WTC11 (cell line): ENCODE results near the gene LRSAM1. TPM values are rescaled to one million over a fixed set of nuclear protein-coding genes. Genes with fewer than 3 reads are reported as not detected.
A peak's percentile ranks its signal among the peaks of the same experiment; 100 is the strongest.

Source experiments
- ATAC-seq: fragments of 200-7000 bp; cut with Tn5 transposase; 2 replicates; pipeline ENCODE4 v1.10.0; 2021; ENCODE audit warnings: mild to moderate bottlenecking, moderate library complexity
- CTCF ChIA-PET: fragments of 300-600 bp; sonication (Branson Sonifier 250); formaldehyde crosslinking; loops from one replicate; lab custom pipeline; 2021; ENCODE audit warnings: antibody characterized with exemption; lab: Charles Lee
- POLR2A ChIA-PET: fragments of 350-600 bp; sonication (Branson Sonifier 250); formaldehyde crosslinking; loops from one replicate; lab custom pipeline; 2021; ENCODE audit warnings: antibody characterized with exemption; lab: Charles Lee
- DNase-seq: peaks from one replicate; pipeline ENCODE4 v3.0.0; 2021; ENCODE audit warnings: low spot score
- H3K27ac Mint-ChIP-seq: 2 replicates; pipeline ENCODE4 v1.8.0; 2021; ENCODE audit warnings: mixed read lengths
- H3K27me3 Mint-ChIP-seq: 2 replicates; pipeline ENCODE4 v1.8.0; 2021; ENCODE audit warnings: low read depth, mild to moderate bottlenecking, moderate library complexity, mixed read lengths
- H3K36me3 Mint-ChIP-seq: 2 replicates; pipeline ENCODE4 v1.8.0; 2021; ENCODE audit warnings: mixed read lengths
- H3K4me1 Mint-ChIP-seq: 2 replicates; pipeline ENCODE4 v1.8.0; 2022; ENCODE audit warnings: mixed read lengths
- H3K4me3 Mint-ChIP-seq: 2 replicates; pipeline ENCODE4 v1.8.0; 2021; ENCODE audit warnings: mild to moderate bottlenecking, moderate library complexity, mixed read lengths
- H3K9me3 Mint-ChIP-seq: 2 replicates; pipeline ENCODE4 v1.8.0; 2021; ENCODE audit warnings: mixed read lengths
- CBFB ChIP-seq: sonication (generic); formaldehyde crosslinking; IDR thresholded peaks from 2 replicates; pipeline ENCODE4 v1.8.1; 2022; ENCODE audit warnings: mild to moderate bottlenecking, low read depth, missing genetic modification reagents
- ESRRA ChIP-seq: sonication (generic); formaldehyde crosslinking; IDR thresholded peaks from 2 replicates; pipeline ENCODE4 v1.8.1; 2022; ENCODE audit warnings: mild to moderate bottlenecking, missing genetic modification reagents, borderline replicate concordance
- FOXJ3 ChIP-seq: sonication (generic); formaldehyde crosslinking; IDR thresholded peaks from 2 replicates; pipeline ENCODE4 v1.9.0; 2021; ENCODE audit warnings: missing genetic modification reagents, mild to moderate bottlenecking, borderline replicate concordance
- MAX ChIP-seq: sonication (generic); formaldehyde crosslinking; IDR thresholded peaks from 2 replicates; pipeline ENCODE4 v1.8.0; 2022; ENCODE audit warnings: mild to moderate bottlenecking, missing genetic modification reagents
- MLX ChIP-seq: sonication (generic); formaldehyde crosslinking; IDR thresholded peaks from 2 replicates; pipeline ENCODE4 v1.8.1; 2023; ENCODE audit warnings: mild to moderate bottlenecking, missing genetic modification reagents, moderate library complexity
- MYBL2 ChIP-seq: sonication (generic); formaldehyde crosslinking; IDR thresholded peaks from 2 replicates; pipeline ENCODE4 v1.8.1; 2023; ENCODE audit warnings: mild to moderate bottlenecking, moderate library complexity, missing genetic modification reagents
- NFATC4 ChIP-seq: fragments of 250-450 bp; sonication (Bioruptor Pico); IDR thresholded peaks from 2 replicates; pipeline ENCODE4 v1.9.0; 2021; ENCODE audit warnings: mild to moderate bottlenecking
- PRRX2 ChIP-seq: fragments of 250-450 bp; sonication (Bioruptor Pico); IDR thresholded peaks from 2 replicates; pipeline ENCODE4 v1.8.0; 2021; ENCODE audit warnings: mild to moderate bottlenecking
- STAT6 ChIP-seq: sonication (generic); formaldehyde crosslinking; conservative IDR thresholded peaks from 2 replicates; pipeline ENCODE4 v1.8.1; 2023; ENCODE audit warnings: mild to moderate bottlenecking, low read depth, missing genetic modification reagents, moderate library complexity
- ZNF121 ChIP-seq: sonication (generic); formaldehyde crosslinking; IDR thresholded peaks from 2 replicates; pipeline ENCODE4 v1.8.0; 2023; ENCODE audit warnings: missing genetic modification reagents
- ZNF281 ChIP-seq: sonication (generic); formaldehyde crosslinking; IDR thresholded peaks from 2 replicates; pipeline ENCODE4 v1.8.0; 2023; ENCODE audit warnings: mild to moderate bottlenecking, missing genetic modification reagents
- ZNF416 ChIP-seq: fragments of 250-450 bp; sonication (Bioruptor Pico); IDR thresholded peaks from 2 replicates; pipeline ENCODE4 v1.9.0; 2021; ENCODE audit warnings: mild to moderate bottlenecking, inconsistent platforms
- ZSCAN18 ChIP-seq: fragments of 250-450 bp; sonication (Bioruptor Pico); IDR thresholded peaks from 2 replicates; pipeline ENCODE4 v2.1.2; 2022; ENCODE audit warnings: mild to moderate bottlenecking, moderate library complexity
- total RNA-seq: library from RNA; stranded (reverse); gene quantifications from 3 replicates; pipeline ENCODE4 v1.2.3, GENCODE V29; 2021
- TF ChIP-seq, protein P1 (sequence below): sonication (generic); formaldehyde crosslinking; IDR thresholded peaks from 2 replicates; pipeline ENCODE4 v1.8.1; 2022; ENCODE audit warnings: mild to moderate bottlenecking, missing genetic modification reagents, moderate library complexity, borderline replicate concordance
- TF ChIP-seq, protein P2 (sequence below): sonication (generic); formaldehyde crosslinking; IDR thresholded peaks from 2 replicates; pipeline ENCODE4 v1.8.1; 2023; ENCODE audit warnings: mild to moderate bottlenecking, missing genetic modification reagents, borderline replicate concordance
- TF ChIP-seq, protein P3 (sequence below): sonication (generic); formaldehyde crosslinking; IDR thresholded peaks from 2 replicates; pipeline ENCODE4 v1.8.0; 2022; ENCODE audit warnings: mild to moderate bottlenecking, missing genetic modification reagents
- TF ChIP-seq, protein P4 (sequence below): sonication (generic); formaldehyde crosslinking; conservative IDR thresholded peaks from 2 replicates; pipeline ENCODE4 v1.8.1; 2022; ENCODE audit warnings: mild to moderate bottlenecking, missing genetic modification reagents

LRSAM1 gene
- total RNA-seq, 1 experiment from 2014 or later, result 32.4 TPM

DNA sequence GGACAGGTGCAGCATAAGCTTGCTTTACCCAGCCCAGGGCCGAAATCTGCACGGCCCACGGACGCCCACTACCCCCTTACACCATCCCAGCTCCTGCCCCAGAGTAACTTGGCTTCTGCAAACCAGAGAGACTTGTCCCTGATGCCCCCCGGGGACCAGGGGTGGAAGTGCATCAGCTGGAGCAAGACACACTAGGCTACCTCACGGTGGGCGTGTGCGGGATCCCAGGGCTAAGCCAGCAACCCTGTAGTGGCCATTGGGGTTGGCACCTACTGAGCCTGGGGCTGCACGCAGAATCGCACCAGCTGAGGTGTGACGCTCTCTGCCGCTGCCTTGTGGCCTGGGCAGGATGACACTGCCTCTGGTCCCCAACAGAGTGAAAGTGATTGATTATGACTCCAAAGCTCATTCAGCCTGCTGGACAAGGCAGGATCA is 33.3 kb upstream of the LRSAM1 start:
- Mint-ChIP-seq H3K4me3 (no peak overlapping the region), H3K36me3 (no peaks in the 10 kb centered on the region), H3K27ac (0 out of 2 replicates have a peak overlapping the region, but pooled peaks have one; percentile 14), H3K4me1 (peaks cover 27% of the 10 kb centered on the region), H3K27me3 (peaks cover 3% of the 10 kb centered on the region; the same call in 1 of the 2 replicates), H3K9me3 (no peaks in the 10 kb centered on the region)
- DNase-seq (peak; percentile 82), ATAC-seq (peak; percentile 95)
- ChIA-PET CTCF (interaction anchor here (0.7 to 3.3 kb wide), 25 partner anchors 10 to 452 kb away, joined by 3 to 37 read pairs (median 5); partner anchors contain the start of genes SLC2A8 and TOR2A), POLR2A (interaction anchor here (0.7 to 1.3 kb wide), 2 partner anchors 21 to 194 kb away, joined by 3 to 5 read pairs; partner anchors contain the start of gene SLC2A8)
- TF ChIP-seq ZNF121 (peak; percentile 21; the same call in 1 of the 2 replicates), MAX (0 out of 2 replicates have a peak, but pooled peaks have one; percentile 26)
- TF ChIP-seq, protein P1, sequence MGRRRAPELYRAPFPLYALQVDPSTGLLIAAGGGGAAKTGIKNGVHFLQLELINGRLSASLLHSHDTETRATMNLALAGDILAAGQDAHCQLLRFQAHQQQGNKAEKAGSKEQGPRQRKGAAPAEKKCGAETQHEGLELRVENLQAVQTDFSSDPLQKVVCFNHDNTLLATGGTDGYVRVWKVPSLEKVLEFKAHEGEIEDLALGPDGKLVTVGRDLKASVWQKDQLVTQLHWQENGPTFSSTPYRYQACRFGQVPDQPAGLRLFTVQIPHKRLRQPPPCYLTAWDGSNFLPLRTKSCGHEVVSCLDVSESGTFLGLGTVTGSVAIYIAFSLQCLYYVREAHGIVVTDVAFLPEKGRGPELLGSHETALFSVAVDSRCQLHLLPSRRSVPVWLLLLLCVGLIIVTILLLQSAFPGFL (CRISPR knock-in tag), result no peak

DNA sequence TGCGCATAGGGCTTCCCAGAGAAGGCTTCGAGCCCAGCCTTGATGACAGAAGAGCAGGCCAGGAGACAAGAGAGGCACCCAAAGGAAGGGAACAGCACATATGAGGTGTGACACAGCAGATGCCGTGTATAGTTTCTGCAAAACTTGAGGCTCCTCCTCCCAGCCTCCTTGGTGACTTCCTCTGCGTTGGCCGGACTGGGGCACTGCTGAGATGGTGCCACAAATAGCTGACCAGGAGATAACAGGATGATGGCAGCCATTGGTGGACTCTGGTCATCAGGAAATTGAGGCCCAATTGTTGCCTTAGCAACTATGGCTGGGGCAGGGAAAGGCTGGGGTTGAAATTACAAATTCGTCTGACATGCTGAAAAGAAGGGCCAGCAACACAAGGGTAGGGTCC is 32.0 kb upstream of the LRSAM1 start:
- peak overlapping the region; percentile 23; the same call in 1 of the 2 replicates for H3K27ac Mint-ChIP-seq
- DNase-seq (no peak), ATAC-seq (no peak)
- H3K36me3 Mint-ChIP-seq, result 0 out of 2 replicates have a peak, but pooled peaks cover 1% of the 10 kb centered on the region
- peaks cover 3% of the 10 kb centered on the region; the same call in 1 of the 2 replicates for H3K27me3 Mint-ChIP-seq
- ChIA-PET POLR2A (interaction anchor here (0.6 kb wide), 1 partner anchor 24 kb away, joined by 4 read pairs; no protein-coding TSS in a partner anchor), CTCF (interaction anchor here (1.9 to 3.3 kb wide), 2 partner anchors 22 to 59 kb away, joined by 21 to 37 read pairs; partner anchors contain the start of gene SLC2A8)
- no peaks in the 10 kb centered on the region for H3K9me3 Mint-ChIP-seq
- peaks cover 30% of the 10 kb centered on the region for H3K4me1 Mint-ChIP-seq
- H3K4me3 Mint-ChIP-seq, result no peak overlapping the region
- TF ChIP-seq PRRX2 (CRISPR knock-in tag), result no peak
- TF ChIP-seq, protein P2, sequence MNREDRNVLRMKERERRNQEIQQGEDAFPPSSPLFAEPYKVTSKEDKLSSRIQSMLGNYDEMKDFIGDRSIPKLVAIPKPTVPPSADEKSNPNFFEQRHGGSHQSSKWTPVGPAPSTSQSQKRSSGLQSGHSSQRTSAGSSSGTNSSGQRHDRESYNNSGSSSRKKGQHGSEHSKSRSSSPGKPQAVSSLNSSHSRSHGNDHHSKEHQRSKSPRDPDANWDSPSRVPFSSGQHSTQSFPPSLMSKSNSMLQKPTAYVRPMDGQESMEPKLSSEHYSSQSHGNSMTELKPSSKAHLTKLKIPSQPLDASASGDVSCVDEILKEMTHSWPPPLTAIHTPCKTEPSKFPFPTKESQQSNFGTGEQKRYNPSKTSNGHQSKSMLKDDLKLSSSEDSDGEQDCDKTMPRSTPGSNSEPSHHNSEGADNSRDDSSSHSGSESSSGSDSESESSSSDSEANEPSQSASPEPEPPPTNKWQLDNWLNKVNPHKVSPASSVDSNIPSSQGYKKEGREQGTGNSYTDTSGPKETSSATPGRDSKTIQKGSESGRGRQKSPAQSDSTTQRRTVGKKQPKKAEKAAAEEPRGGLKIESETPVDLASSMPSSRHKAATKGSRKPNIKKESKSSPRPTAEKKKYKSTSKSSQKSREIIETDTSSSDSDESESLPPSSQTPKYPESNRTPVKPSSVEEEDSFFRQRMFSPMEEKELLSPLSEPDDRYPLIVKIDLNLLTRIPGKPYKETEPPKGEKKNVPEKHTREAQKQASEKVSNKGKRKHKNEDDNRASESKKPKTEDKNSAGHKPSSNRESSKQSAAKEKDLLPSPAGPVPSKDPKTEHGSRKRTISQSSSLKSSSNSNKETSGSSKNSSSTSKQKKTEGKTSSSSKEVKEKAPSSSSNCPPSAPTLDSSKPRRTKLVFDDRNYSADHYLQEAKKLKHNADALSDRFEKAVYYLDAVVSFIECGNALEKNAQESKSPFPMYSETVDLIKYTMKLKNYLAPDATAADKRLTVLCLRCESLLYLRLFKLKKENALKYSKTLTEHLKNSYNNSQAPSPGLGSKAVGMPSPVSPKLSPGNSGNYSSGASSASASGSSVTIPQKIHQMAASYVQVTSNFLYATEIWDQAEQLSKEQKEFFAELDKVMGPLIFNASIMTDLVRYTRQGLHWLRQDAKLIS (CRISPR knock-in tag), result no peak
- TF ChIP-seq, protein P3, sequence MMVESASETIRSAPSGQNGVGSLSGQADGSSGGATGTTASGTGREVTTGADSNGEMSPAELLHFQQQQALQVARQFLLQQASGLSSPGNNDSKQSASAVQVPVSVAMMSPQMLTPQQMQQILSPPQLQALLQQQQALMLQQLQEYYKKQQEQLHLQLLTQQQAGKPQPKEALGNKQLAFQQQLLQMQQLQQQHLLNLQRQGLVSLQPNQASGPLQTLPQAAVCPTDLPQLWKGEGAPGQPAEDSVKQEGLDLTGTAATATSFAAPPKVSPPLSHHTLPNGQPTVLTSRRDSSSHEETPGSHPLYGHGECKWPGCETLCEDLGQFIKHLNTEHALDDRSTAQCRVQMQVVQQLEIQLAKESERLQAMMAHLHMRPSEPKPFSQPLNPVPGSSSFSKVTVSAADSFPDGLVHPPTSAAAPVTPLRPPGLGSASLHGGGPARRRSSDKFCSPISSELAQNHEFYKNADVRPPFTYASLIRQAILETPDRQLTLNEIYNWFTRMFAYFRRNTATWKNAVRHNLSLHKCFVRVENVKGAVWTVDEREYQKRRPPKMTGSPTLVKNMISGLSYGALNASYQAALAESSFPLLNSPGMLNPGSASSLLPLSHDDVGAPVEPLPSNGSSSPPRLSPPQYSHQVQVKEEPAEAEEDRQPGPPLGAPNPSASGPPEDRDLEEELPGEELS (CRISPR knock-in tag), result no peak
- no peak for TF ChIP-seq ZNF281 (CRISPR knock-in tag)
- no peak for TF ChIP-seq ZNF416
- no peak for TF ChIP-seq ZSCAN18
- TF ChIP-seq MLX, result no peak
- TF ChIP-seq MAX, result no peak
- TF ChIP-seq, protein P4, sequence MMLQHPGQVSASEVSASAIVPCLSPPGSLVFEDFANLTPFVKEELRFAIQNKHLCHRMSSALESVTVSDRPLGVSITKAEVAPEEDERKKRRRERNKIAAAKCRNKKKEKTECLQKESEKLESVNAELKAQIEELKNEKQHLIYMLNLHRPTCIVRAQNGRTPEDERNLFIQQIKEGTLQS (CRISPR knock-in tag), result no peak
- no peak for TF ChIP-seq STAT6 (CRISPR knock-in tag)
- TF ChIP-seq CBFB (CRISPR knock-in tag), result no peak
- TF ChIP-seq ESRRA (CRISPR knock-in tag), result no peak
- TF ChIP-seq MYBL2 (CRISPR knock-in tag), result no peak
- TF ChIP-seq FOXJ3, result no peak
- no peak for TF ChIP-seq NFATC4 (CRISPR knock-in tag)
